HL-60 (cell line): ENCODE results near the gene CPAMD8.

Source experiments
- CTCF ChIP-seq: IDR thresholded peaks from one replicate; pipeline ENCODE4 v1.5.1; 2011; ENCODE audit warnings: low read length, control low read depth, inconsistent platforms; ENCODE audit not compliant: insufficient read depth
- GABPA ChIP-seq: IDR thresholded peaks from 2 replicates; pipeline ENCODE4 v1.6.1; 2012; ENCODE audit warnings: low read depth
- POLR2AphosphoS5 ChIP-seq: IDR thresholded peaks from 2 replicates; pipeline ENCODE4 v1.6.1; 2012; ENCODE audit warnings: low read depth

GRCh38 chr19:17054746-17055145, 28.1 kb upstream of the CPAMD8 start:
- no peak for TF ChIP-seq CTCF
- TF ChIP-seq GABPA: no peak
- TF ChIP-seq POLR2AphosphoS5: no peak
